Endothelial cell of umbilical vein (primary cell): Measurements from ENCODE around the gene NPVF. TPM values are rescaled to one million over a fixed set of nuclear protein-coding genes. Genes with fewer than 3 reads are reported as not detected.

ENCODE experiments used
- BruUV-seq: library from RNA; stranded (reverse); fragments of 400-500 nt; replicated peaks from 2 replicates; lab custom pipeline; 2021; lab: Mats Ljungman, UMichigan
- CTCF ChIA-PET: fragments of 300-600, 350-600 bp; sonication (Branson Sonifier 250); formaldehyde crosslinking; loops from one replicate; lab custom pipeline; 2021; ENCODE audit warnings: antibody characterized with exemption, inconsistent platforms; lab: Charles Lee
- POLR2A ChIA-PET: fragments of 300-600, 350-600 bp; sonication (Branson Sonifier 250); formaldehyde crosslinking; loops from one replicate; lab custom pipeline; 2021; ENCODE audit warnings: antibody characterized with exemption, inconsistent platforms; lab: Charles Lee
- DNase-seq: peaks from one replicate; pipeline ENCODE4 v3.0.0-alpha.2; 2011; ENCODE audit warnings: low read depth, low spot score
- FAIRE-seq: peaks from 2 replicates; lab custom pipeline; 2011; peaks lifted over from hg19 to GRCh38; lab: Jason Lieb, UNC
- H2AFZ ChIP-seq: 2 replicates; pipeline ENCODE4 v1.6.0; 2012; ENCODE audit warnings: low read depth, low read length, control low read depth, inconsistent platforms
- H3K27ac ChIP-seq: 2 replicates; pipeline ENCODE4 v1.5.1; 2011; ENCODE audit warnings: low read depth, mild to moderate bottlenecking, control low read depth, low read length, moderate library complexity; ENCODE audit not compliant: insufficient read depth
- H3K27me3 ChIP-seq, 2 experiments: 2 replicates each; pipeline versions ENCODE4 v1.6.0 to v1.6.1; 2011; ENCODE audit warnings: low read length in 2 of 2, mixed read lengths in 1 of 2; ENCODE audit not compliant: control insufficient read depth in 2 of 2, insufficient read depth in 2 of 2
- H3K36me3 ChIP-seq, 2 experiments: 2 replicates in 1 of 2; 3 replicates in 1 of 2; pipeline ENCODE4 v1.5.1; 2011; ENCODE audit warnings: low read length in 2 of 2, mild to moderate bottlenecking in 1 of 2, moderate library complexity in 1 of 2; ENCODE audit not compliant: control insufficient read depth in 2 of 2, insufficient read depth in 2 of 2; ENCODE audit errors: extremely low read depth in 1 of 2
- H3K4me1 ChIP-seq: 3 replicates; pipeline ENCODE4 v1.5.1; 2011; ENCODE audit warnings: mild to moderate bottlenecking, low read length; ENCODE audit not compliant: control insufficient read depth, insufficient read depth; ENCODE audit errors: extremely low read depth
- H3K4me2 ChIP-seq: 2 replicates; pipeline ENCODE4 v1.6.1; 2011; ENCODE audit warnings: low read length, control low read depth, mixed read lengths; ENCODE audit not compliant: insufficient read depth
- H3K4me3 ChIP-seq, 3 experiments: fragments of 200-600 bp in 1 of 3; sonication (generic), shearing (Covaris generic) in 1 of 3; replicated peaks in 1 of 3; 2 replicates each; pipeline ENCODE4 v1.5.1; 2011 to 2016; ENCODE audit warnings: control low read depth in 3 of 3, low read length in 3 of 3, mild to moderate bottlenecking in 2 of 3, inconsistent platforms in 1 of 3, low read depth in 1 of 3, moderate library complexity in 1 of 3; ENCODE audit not compliant: insufficient read depth in 1 of 3
- H3K79me2 ChIP-seq: 2 replicates; pipeline ENCODE4 v1.6.0; 2012; ENCODE audit warnings: low read length, inconsistent platforms; ENCODE audit not compliant: control insufficient read depth, insufficient read depth
- H3K9ac ChIP-seq: replicated peaks from 2 replicates; pipeline ENCODE3; 2011; ENCODE audit warnings: low read length, control low read depth; ENCODE audit not compliant: insufficient read depth; ENCODE audit errors: extremely low read depth
- H3K9me1 ChIP-seq: replicated peaks from 3 replicates; pipeline ENCODE4 v1.6.0; 2011; ENCODE audit warnings: mild to moderate bottlenecking, low read length; ENCODE audit not compliant: control insufficient read depth, insufficient read depth; ENCODE audit errors: extremely low read depth
- H3K9me3 ChIP-seq: replicated peaks from 2 replicates; pipeline ENCODE4 v1.5.1; 2012; ENCODE audit warnings: low read length, inconsistent platforms; ENCODE audit not compliant: control insufficient read depth, insufficient read depth
- H4K20me1 ChIP-seq: replicated peaks from 2 replicates; pipeline ENCODE3; 2011; ENCODE audit warnings: mild to moderate bottlenecking, low read length; ENCODE audit not compliant: control insufficient read depth, insufficient read depth; ENCODE audit errors: extremely low read depth
- EZH2 ChIP-seq: IDR thresholded peaks from 2 replicates; pipeline ENCODE4 v1.6.1; 2012; ENCODE audit warnings: borderline replicate concordance, low read depth, mild to moderate bottlenecking, moderate library complexity, low read length, inconsistent platforms; ENCODE audit not compliant: severe bottlenecking
- FOS ChIP-seq: IDR thresholded peaks from 2 replicates; pipeline ENCODE4 v1.6.1; 2011; ENCODE audit warnings: mild to moderate bottlenecking, low read length, moderate library complexity, borderline replicate concordance; ENCODE audit not compliant: insufficient read depth
- GATA2 ChIP-seq: IDR thresholded peaks from 2 replicates; pipeline ENCODE4 v1.7.0; 2011; ENCODE audit warnings: low read depth, mild to moderate bottlenecking, moderate library complexity, mixed read lengths, low read length; ENCODE audit not compliant: insufficient read length, insufficient read depth
- JUN ChIP-seq: IDR thresholded peaks from 2 replicates; pipeline ENCODE4 v1.6.1; 2011; ENCODE audit warnings: borderline replicate concordance, low read depth; ENCODE audit not compliant: insufficient read length, insufficient read depth
- MYC ChIP-seq: IDR thresholded peaks from one replicate; pipeline ENCODE4 v1.6.1; 2011; ENCODE audit warnings: mild to moderate bottlenecking, low read depth, low read length
- POLR2A ChIP-seq: IDR thresholded peaks from 2 replicates; pipeline ENCODE4 v1.6.1; 2012; ENCODE audit warnings: low read depth, mild to moderate bottlenecking, control low read depth, low read length
- POLR2AphosphoS5 ChIP-seq: IDR thresholded peaks from 2 replicates; pipeline ENCODE4 v1.6.1; 2012; ENCODE audit warnings: low read depth, mild to moderate bottlenecking, control low read depth, low read length, moderate library complexity; ENCODE audit not compliant: insufficient read depth
- dilution Hi-C: fragments of 300-500 bp; cut with MboI; formaldehyde crosslinking; loops from one replicate; pipeline ENCODE4 v1.15.0; 2019; ENCODE audit warnings: low sequenced_read_pairs; ENCODE audit not compliant: extremely low pct_ligation_motif_present
- intact Hi-C: fragments of 100-400 bp; cut with micrococcal nuclease; formaldehyde crosslinking; loops from one replicate; pipeline ENCODE4 v1.10.0; 2022
- polyA plus RNA-seq, 4 experiments: library from polyadenylated mRNA; depleted of rRNA in 3 of 4; stranded (reverse) in 3 of 4; unstranded in 1 of 4; fragments of >200 nt; gene quantifications; 2 replicates each; pipeline versions ENCODE4 v1.2.1 to v1.2.3, GENCODE V29; 2011 to 2012; ENCODE audit warnings: missing spikeins in 1 of 4
- total RNA-seq: library from RNA; stranded (reverse); gene quantifications from 2 replicates; pipeline ENCODE4 v1.2.3, GENCODE V29; 2021
- TF ChIP-seq, protein P1 (sequence below): IDR thresholded peaks from 2 replicates; pipeline ENCODE4 v1.6.1; 2011; ENCODE audit not compliant: insufficient read depth, insufficient read length
- TF ChIP-seq, protein P2 (sequence below), 2 donors: IDR thresholded peaks; 1 replicate in 1 of 2; 2 replicates in 1 of 2; pipeline ENCODE4 v1.5.1; 2011; ENCODE audit warnings: low read length in 2 of 2, mild to moderate bottlenecking in 2 of 2, moderate library complexity in 2 of 2, control low read depth in 1 of 2, inconsistent platforms in 1 of 2, low read depth in 1 of 2; ENCODE audit not compliant: insufficient read depth in 1 of 2; ENCODE audit errors: extremely low read depth in 1 of 2

The NPVF gene
- total and polyA plus RNA-seq, 2 donors (not counting 3 experiments of a cell fraction or from before 2014, with no cell fraction given) = not detected

DNA sequence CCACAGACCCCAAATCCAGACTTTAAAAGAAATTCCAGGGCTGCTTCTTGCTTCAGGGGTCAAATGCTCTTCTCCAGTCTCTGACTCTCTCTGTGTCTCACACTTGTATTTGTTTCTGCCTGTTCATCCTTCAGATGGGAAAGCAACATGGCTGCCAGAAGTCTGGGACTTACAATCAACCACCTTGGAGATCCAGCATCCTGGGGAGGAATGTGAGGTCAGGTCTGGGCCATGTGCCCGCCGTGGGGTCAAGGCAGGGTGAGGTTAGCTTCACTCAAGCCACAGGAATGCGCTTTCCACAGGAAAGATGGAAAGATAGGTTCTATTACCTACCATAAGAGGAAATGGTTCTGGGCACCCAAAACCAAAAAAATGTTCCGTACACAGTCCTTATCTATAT is 34.3 kb upstream of the NPVF start:
- H3K79me2 ChIP-seq = no peaks in the 10 kb centered on the region
- TF ChIP-seq JUN (no peak), POLR2AphosphoS5 (no peak), FOS (no peak), GATA2 (no peak), EZH2 (no peak), MYC (no peak), POLR2A (no peak)
- TF ChIP-seq, protein P1, sequence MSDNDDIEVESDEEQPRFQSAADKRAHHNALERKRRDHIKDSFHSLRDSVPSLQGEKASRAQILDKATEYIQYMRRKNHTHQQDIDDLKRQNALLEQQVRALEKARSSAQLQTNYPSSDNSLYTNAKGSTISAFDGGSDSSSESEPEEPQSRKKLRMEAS = no peak
- TF ChIP-seq, protein P2, sequence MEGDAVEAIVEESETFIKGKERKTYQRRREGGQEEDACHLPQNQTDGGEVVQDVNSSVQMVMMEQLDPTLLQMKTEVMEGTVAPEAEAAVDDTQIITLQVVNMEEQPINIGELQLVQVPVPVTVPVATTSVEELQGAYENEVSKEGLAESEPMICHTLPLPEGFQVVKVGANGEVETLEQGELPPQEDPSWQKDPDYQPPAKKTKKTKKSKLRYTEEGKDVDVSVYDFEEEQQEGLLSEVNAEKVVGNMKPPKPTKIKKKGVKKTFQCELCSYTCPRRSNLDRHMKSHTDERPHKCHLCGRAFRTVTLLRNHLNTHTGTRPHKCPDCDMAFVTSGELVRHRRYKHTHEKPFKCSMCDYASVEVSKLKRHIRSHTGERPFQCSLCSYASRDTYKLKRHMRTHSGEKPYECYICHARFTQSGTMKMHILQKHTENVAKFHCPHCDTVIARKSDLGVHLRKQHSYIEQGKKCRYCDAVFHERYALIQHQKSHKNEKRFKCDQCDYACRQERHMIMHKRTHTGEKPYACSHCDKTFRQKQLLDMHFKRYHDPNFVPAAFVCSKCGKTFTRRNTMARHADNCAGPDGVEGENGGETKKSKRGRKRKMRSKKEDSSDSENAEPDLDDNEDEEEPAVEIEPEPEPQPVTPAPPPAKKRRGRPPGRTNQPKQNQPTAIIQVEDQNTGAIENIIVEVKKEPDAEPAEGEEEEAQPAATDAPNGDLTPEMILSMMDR (IDR thresholded peaks at IDR 0.05; ENCODE audit: extremely low read depth in 1 of 2, insufficient read depth in 1 of 2, low read depth in 1 of 2, low read length in 2 of 2) = no peak
- no peaks in the 10 kb centered on the region for H3K9me3 ChIP-seq
- no peak overlapping the region for H3K4me2 ChIP-seq
- no peak overlapping the region for H3K4me3 ChIP-seq
- FAIRE-seq (no peak), DNase-seq (no peak)
- H3K9me1 ChIP-seq = no peaks in the 10 kb centered on the region
- ChIA-PET CTCF (interaction anchor here (1.4 to 4.9 kb wide), 2 partner anchors 126 to 307 kb away, joined by 4 to 119 read pairs; no protein-coding TSS in a partner anchor), POLR2A (no interaction called here)
- intact Hi-C loops = no loop called here
- no peaks in the 10 kb centered on the region for H3K27me3 ChIP-seq
- no peaks in the 10 kb centered on the region for H4K20me1 ChIP-seq
- H2AFZ ChIP-seq = no peak overlapping the region
- H3K9ac ChIP-seq = no peak overlapping the region
- dilution Hi-C loops = no loop called here
- no peaks in the 10 kb centered on the region for H3K36me3 ChIP-seq
- no TSS peak for BruUV-seq
- no peaks in the 10 kb centered on the region for H3K4me1 ChIP-seq
- H3K27ac ChIP-seq = no peak overlapping the region
